Tracheal epithelial cell (primary cell): ENCODE measurements around the gene TARDBP. TPM values are rescaled to one million over a fixed set of nuclear protein-coding genes. Genes with fewer than 3 reads are reported as not detected.

Experiments
- total RNA-seq: library from RNA; depleted of rRNA; stranded (reverse); fragments of >200 nt; gene quantifications from 2 replicates; pipeline ENCODE4 v1.2.1, GENCODE V29; 2014

The TARDBP gene
- total RNA-seq, result 105 and 116 TPM in 2 replicates

GRCh38 chr1:11012260-11013159 is at the start of gene TARDBP:
Gene TARDBP, plus strand, starts transcription at chr1:11012654. Its CDS starts 1,074 bp downstream, at chr1:11013728.

GRCh38 chr1:11046625-11047365 is 34.3 kb downstream of the TARDBP start, which contains the start of gene MASP2:
Gene MASP2, minus strand, starts transcription at chr1:11047239. Its CDS starts 32 bp downstream, at chr1:11047207.

GRCh38 chr1:11059968-11060830 is 47.7 kb downstream of the TARDBP start, which contains the start of gene SRM:
Gene SRM, minus strand, starts transcription at chr1:11060018. Its CDS starts 75 bp downstream, at chr1:11059943.

Other genes with a start within 250 kb of the TARDBP start
- 10.4 and 19.8 TPM in 2 replicates for gene CASZ1, start 216.0 kb upstream of the TARDBP start, total RNA-seq
- not detected in 2 replicates for gene MASP2, start 34.6 kb downstream of the TARDBP start, total RNA-seq
- gene SRM, start 47.4 kb downstream of the TARDBP start, total RNA-seq, result 11.1 and 13.5 TPM in 2 replicates
- 32.4 and 37.1 TPM in 2 replicates for gene EXOSC10, start 87.2 kb downstream of the TARDBP start, total RNA-seq
- gene ANGPTL7, start 176.7 kb downstream of the TARDBP start, total RNA-seq, result 1.2 TPM in 1 of 2 replicates, not detected in the other
- gene MTOR, start 249.9 kb downstream of the TARDBP start, total RNA-seq, result 28.6 and 34.9 TPM in 2 replicates